ENCODE measurements around the gene ITPK1. TPM values are rescaled to one million over a fixed set of nuclear protein-coding genes. Genes with fewer than 3 reads are reported as not detected.

The ITPK1 gene
- total RNA-seq, 4 donors from 2014 or later: 64.8 to 235 (median 128) TPM

DNA sequence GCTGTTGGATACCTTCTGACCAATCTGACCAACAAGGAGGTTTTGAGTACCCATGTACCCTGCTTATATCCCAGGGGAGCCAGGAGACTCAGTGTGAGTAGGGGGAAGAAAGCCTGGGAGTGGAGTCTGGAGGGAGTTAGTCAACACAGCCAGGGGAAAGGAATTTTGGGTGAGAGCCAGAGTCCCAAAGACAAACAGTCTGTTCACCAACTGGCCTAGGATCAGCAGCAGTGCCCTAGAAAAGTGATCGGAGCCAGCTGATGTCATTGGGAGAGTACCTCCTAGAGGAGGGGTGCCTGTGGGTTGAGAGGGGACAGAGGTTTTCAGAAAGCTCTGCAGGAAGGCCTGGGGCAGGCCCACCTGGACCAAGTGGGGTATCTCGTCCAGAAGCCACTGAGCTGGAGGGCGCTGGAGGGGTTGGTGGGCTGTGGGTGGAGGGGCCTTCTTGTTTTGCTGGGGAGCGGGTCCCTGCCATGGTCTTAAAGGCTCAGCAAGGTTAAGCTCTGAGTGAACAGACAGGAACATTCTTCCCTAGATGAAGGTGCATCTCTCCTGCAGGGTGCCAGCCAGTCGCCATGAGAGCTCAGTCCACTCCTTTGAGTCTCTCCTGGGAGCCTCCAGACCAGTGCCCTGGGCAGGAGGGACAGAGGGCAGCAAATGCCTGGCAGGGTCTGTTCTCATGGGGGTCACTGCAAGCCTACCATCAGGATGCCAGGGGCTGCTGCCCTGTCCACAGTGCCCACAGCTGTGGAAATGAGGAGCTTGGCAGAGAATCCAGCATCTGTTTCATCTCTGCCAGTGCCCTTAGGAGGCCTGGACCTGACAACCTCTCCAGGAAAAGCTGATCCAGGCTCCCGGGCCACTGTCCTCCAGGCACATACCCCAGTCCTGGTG lies 129.2 kb downstream of the ITPK1 start:
- H3K36me3 ChIP-seq: no peaks in the 10 kb centered on the region
- no peak overlapping the region for H3K4me3 ChIP-seq
- TF ChIP-seq, protein P1, sequence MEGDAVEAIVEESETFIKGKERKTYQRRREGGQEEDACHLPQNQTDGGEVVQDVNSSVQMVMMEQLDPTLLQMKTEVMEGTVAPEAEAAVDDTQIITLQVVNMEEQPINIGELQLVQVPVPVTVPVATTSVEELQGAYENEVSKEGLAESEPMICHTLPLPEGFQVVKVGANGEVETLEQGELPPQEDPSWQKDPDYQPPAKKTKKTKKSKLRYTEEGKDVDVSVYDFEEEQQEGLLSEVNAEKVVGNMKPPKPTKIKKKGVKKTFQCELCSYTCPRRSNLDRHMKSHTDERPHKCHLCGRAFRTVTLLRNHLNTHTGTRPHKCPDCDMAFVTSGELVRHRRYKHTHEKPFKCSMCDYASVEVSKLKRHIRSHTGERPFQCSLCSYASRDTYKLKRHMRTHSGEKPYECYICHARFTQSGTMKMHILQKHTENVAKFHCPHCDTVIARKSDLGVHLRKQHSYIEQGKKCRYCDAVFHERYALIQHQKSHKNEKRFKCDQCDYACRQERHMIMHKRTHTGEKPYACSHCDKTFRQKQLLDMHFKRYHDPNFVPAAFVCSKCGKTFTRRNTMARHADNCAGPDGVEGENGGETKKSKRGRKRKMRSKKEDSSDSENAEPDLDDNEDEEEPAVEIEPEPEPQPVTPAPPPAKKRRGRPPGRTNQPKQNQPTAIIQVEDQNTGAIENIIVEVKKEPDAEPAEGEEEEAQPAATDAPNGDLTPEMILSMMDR (IDR thresholded peaks at IDR 0.05): no peak
- TF ChIP-seq POLR2AphosphoS5 (IDR thresholded peaks at IDR 0.05): no peak
- no peak for TF ChIP-seq POLR2A (IDR thresholded peaks at IDR 0.05)
- no peak for TF ChIP-seq EP300 (IDR thresholded peaks at IDR 0.05; ENCODE audit: low read depth)
- intact Hi-C loops (cut with DNase I; ENCODE audit: low total_unique reads) (no loop called here), in situ Hi-C loops (cut with MboI; ENCODE audit: low pct_ligation_motif_present in 1 of 4, low pct_unique_long_range_greater_than_20kb in 1 of 4, low sequenced_read_pairs in 3 of 4) (no loop called here)
- H3K9me3 ChIP-seq: no peaks in the 10 kb centered on the region
- DNase-seq: no peak
- H3K27me3 ChIP-seq: no peaks in the 10 kb centered on the region
- peak overlapping the region; percentile 14 to 77 (median 64) for H3K27ac ChIP-seq
- WGBS, 2 donors (ENCODE audit: low coverage in 1 of 2): 77% methylated on average over 6 of the region's 6 CpGs; no CpG with 5 or more reads in 1 of the 2 donors
- peaks cover 11 to 27% (median 20%) of the 10 kb centered on the region in 4 donors for H3K4me1 ChIP-seq

DNA sequence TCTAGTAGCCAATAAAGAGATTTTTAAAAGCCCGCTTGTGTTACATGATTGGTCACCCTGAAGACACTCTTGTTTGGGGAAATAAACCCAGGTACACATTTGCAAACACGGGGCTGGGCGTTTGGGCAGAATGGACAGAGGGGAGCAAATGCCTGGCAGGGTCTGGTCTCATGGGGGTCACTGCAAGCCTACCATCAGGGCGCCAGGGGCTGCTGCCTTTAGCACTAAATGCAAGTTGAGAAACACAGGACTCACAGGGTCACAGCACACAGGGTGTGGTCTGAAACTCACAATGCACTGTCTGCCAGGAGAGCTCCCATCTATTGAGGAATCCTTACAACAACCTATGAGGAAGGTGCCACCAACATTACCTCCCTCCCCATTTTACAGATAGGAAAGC lies 130.2 kb downstream of the ITPK1 start:
- Histone ChIP-seq H3K27me3 (no peaks in the 10 kb centered on the region), H3K36me3 (no peaks in the 10 kb centered on the region), H3K9me3 (no peaks in the 10 kb centered on the region), H3K4me1 (peaks cover 11 to 27% (median 20%) of the 10 kb centered on the region in 4 donors), H3K27ac (peak overlapping the region in 3 of 4 donors; percentile 61 to 77 (median 66)), H3K4me3 (no peak overlapping the region)
- WGBS, 2 donors (ENCODE audit: low coverage in 1 of 2): 88 to 100% methylated on average over 1 to 4 of the region's 4 CpGs
- TF ChIP-seq, protein P1 (IDR thresholded peaks at IDR 0.05): no peak
- TF ChIP-seq POLR2A (IDR thresholded peaks at IDR 0.05) (no peak), POLR2AphosphoS5 (IDR thresholded peaks at IDR 0.05) (no peak), EP300 (IDR thresholded peaks at IDR 0.05; ENCODE audit: low read depth) (no peak)
- no peak for DNase-seq
- in situ Hi-C loops (cut with MboI; ENCODE audit: low pct_ligation_motif_present in 1 of 4, low pct_unique_long_range_greater_than_20kb in 1 of 4, low sequenced_read_pairs in 3 of 4) (no loop called here), intact Hi-C loops (cut with DNase I; ENCODE audit: low total_unique reads) (no loop called here)

DNA sequence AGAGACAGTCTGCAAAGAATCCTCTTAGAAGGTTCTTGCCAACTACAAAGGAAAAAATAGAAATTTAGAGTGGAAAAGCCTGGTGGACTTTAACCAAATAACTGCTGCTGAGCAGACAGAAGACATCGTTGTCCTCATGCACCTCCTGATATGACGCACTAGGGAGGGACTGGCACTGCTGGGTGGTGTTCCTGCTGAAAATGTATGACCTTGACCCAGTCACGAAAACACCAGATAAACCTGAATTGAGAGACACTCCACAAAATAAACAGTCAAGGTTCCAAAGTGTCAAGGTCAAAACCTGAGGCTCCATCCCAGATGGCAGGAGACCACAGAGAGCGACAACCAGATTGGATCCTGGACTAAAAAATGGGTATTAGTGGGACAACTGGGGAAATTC lies 130.8 kb downstream of the ITPK1 start:
- TF ChIP-seq, protein P1 (IDR thresholded peaks at IDR 0.05): no peak
- TF ChIP-seq POLR2AphosphoS5 (IDR thresholded peaks at IDR 0.05) (no peak), EP300 (IDR thresholded peaks at IDR 0.05; ENCODE audit: low read depth) (no peak), POLR2A (IDR thresholded peaks at IDR 0.05) (no peak)
- H3K36me3 ChIP-seq: peaks cover 0 to 5% (median 0%) of the 10 kb centered on the region in 4 donors
- peaks cover 11 to 27% (median 20%) of the 10 kb centered on the region in 4 donors for H3K4me1 ChIP-seq
- no peak overlapping the region for H3K4me3 ChIP-seq
- H3K27me3 ChIP-seq: no peaks in the 10 kb centered on the region
- no peak overlapping the region for H3K27ac ChIP-seq
- no peaks in the 10 kb centered on the region for H3K9me3 ChIP-seq
- intact Hi-C loops (cut with DNase I; ENCODE audit: low total_unique reads) (no loop called here), in situ Hi-C loops (cut with MboI; ENCODE audit: low pct_ligation_motif_present in 1 of 4, low pct_unique_long_range_greater_than_20kb in 1 of 4, low sequenced_read_pairs in 3 of 4) (no loop called here)
- 73 to 77% methylated on average over 2 to 4 of the region's 4 CpGs for WGBS, 2 donors (ENCODE audit: low coverage in 1 of 2)
- DNase-seq: no peak

DNA sequence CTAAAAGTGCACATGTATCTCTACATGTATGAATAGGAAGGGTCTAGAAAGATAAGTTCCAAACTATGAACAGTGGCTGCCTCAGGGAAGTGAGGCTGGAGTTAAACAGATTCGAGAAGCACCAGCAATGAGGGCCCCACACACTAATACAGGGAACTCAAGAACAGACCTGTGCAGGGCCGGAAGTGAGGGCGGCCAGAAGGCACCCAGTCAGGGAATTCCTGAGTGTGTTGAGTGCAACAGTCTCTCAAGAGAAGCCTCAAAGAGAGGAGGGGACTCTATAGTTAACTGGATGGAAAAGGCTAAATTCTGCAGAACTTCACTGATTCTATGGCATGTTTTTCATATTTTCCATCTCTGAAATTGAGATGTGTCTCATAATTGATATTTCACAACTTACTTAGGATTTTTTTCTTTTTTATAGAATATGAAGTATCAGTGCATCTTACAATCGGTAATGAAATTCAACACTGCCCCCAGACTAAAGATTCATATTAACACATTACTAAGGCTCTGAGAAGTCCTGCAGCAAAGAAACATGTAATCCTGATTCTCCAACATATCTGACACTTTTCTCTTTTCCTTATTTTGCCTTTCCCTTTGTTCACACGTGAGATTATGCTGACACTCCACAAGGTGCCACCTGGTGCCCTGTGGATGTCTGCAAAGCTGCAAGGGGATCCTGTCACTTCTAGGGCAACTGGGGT lies 131.5 kb downstream of the ITPK1 start:
- in situ Hi-C loops (cut with MboI; ENCODE audit: low pct_ligation_motif_present in 1 of 4, low pct_unique_long_range_greater_than_20kb in 1 of 4, low sequenced_read_pairs in 3 of 4): no loop called here
- H3K36me3 ChIP-seq: peaks cover 0 to 6% (median 3%) of the 10 kb centered on the region in 4 donors
- WGBS, 2 donors (ENCODE audit: low coverage in 1 of 2): 83 to 88% methylated on average over 4 to 5 of the region's 5 CpGs
- TF ChIP-seq EP300 (IDR thresholded peaks at IDR 0.05; ENCODE audit: low read depth): no peak
- no peak for TF ChIP-seq POLR2A (IDR thresholded peaks at IDR 0.05)
- TF ChIP-seq POLR2AphosphoS5 (IDR thresholded peaks at IDR 0.05): no peak
- TF ChIP-seq, protein P1 (IDR thresholded peaks at IDR 0.05): no peak
- peaks cover 0 to 5% of the 10 kb centered on the region in 2 donors for H3K9me3 ChIP-seq
- H3K4me1 ChIP-seq: peaks cover 11 to 27% (median 20%) of the 10 kb centered on the region in 4 donors
- H3K27ac ChIP-seq: no peak overlapping the region
- no peak overlapping the region for H3K4me3 ChIP-seq
- no peak for DNase-seq
- intact Hi-C loops (cut with DNase I; ENCODE audit: low total_unique reads): no loop called here
- no peaks in the 10 kb centered on the region for H3K27me3 ChIP-seq

All from transverse colon (tissue), 4 donors.